ENCODE results near the gene GPR107. TPM values are rescaled to one million over a fixed set of nuclear protein-coding genes. Genes with fewer than 3 reads are reported as not detected.

GPR107 gene
- total and polyA plus RNA-seq, 2 donors (not counting 1 experiment from before 2014, with no cell fraction given) = 10.4 to 28.1 TPM

DNA sequence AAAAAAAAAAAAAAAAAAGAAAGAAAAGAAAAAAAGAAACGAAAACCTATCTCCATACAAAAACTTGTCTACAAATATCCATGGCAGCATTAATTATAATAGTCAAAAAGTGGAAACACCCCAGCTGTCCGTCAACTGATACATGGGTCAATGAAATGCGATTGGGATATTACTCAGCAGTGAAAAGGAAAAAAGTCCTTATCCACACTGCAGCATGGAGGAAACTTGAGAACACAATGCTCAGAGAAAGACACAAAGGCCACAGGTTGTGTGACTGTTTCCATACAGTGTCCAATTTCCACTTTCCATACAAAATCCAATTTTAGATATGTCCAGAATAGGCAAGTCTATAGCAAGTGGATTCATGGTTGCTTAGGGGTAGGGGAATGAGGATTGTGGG, 94.2 kb downstream of the GPR107 start:
- intact Hi-C loops (cut with micrococcal nuclease) = no loop called here
- no peak overlapping the region for H3K4me3 ChIP-seq (ENCODE audit: control extremely low read depth in 1 of 5, extremely low read depth in 1 of 5, insufficient read depth in 1 of 5, low read depth in 2 of 5, low read length in 4 of 5)
- no peaks in the 10 kb centered on the region for H3K79me2 ChIP-seq (ENCODE audit: control insufficient read depth, insufficient read depth, low read length)
- TF ChIP-seq, protein P1, sequence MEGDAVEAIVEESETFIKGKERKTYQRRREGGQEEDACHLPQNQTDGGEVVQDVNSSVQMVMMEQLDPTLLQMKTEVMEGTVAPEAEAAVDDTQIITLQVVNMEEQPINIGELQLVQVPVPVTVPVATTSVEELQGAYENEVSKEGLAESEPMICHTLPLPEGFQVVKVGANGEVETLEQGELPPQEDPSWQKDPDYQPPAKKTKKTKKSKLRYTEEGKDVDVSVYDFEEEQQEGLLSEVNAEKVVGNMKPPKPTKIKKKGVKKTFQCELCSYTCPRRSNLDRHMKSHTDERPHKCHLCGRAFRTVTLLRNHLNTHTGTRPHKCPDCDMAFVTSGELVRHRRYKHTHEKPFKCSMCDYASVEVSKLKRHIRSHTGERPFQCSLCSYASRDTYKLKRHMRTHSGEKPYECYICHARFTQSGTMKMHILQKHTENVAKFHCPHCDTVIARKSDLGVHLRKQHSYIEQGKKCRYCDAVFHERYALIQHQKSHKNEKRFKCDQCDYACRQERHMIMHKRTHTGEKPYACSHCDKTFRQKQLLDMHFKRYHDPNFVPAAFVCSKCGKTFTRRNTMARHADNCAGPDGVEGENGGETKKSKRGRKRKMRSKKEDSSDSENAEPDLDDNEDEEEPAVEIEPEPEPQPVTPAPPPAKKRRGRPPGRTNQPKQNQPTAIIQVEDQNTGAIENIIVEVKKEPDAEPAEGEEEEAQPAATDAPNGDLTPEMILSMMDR (IDR thresholded peaks at IDR 0.05) = no peak
- no peak for TF ChIP-seq EZH2 (IDR thresholded peaks at IDR 0.05; ENCODE audit: borderline replicate concordance, insufficient read depth, low read depth, low read length, poor library complexity, severe bottlenecking)
- Mint-ChIP-seq H3K4me3 (no peak overlapping the region), H3K27me3 (peaks cover 39% of the 10 kb centered on the region), H3K27ac (no peak overlapping the region), H3K4me1 (peaks cover 4% of the 10 kb centered on the region), H3K9me3 (ENCODE audit: insufficient read depth) (no peaks in the 10 kb centered on the region)
- H3K27me3 ChIP-seq (replicated peaks in 1 of 4; ENCODE audit: control extremely low read depth in 1 of 4, control insufficient read depth in 3 of 4, insufficient read depth in 4 of 4, low read length in 3 of 4) = peaks cover 0 to 22% (median 8%) of the 10 kb centered on the region in 4 experiments
- H2AFZ ChIP-seq (ENCODE audit: insufficient read depth, low read depth, low read length, poor library complexity, severe bottlenecking) = no peak overlapping the region
- no CpG with 5 or more reads among the region's 3 CpGs for WGBS (ENCODE audit: insufficient coverage)
- H3K9me3 ChIP-seq (ENCODE audit: control extremely low read depth in 1 of 3, control insufficient read depth in 2 of 3, insufficient read depth in 1 of 3, low read length in 2 of 3) = no peaks in the 10 kb centered on the region
- H3K9ac ChIP-seq (ENCODE audit: low read length) = no peak overlapping the region
- POLR2A ChIA-PET = no interaction called here
- H4K20me1 ChIP-seq (ENCODE audit: control insufficient read depth, insufficient read depth, low read length, poor library complexity, severe bottlenecking) = no peaks in the 10 kb centered on the region
- ATAC-seq (ENCODE audit: low read depth) = no peak
- H3K4me2 ChIP-seq (replicated peaks; ENCODE audit: low read depth, low read length, poor library complexity, severe bottlenecking) = no peak overlapping the region
- no peak for DNase-seq
- H3K4me1 ChIP-seq (ENCODE audit: control insufficient read depth in 2 of 2, insufficient read depth in 2 of 2, low read length in 2 of 2) = no peaks in the 10 kb centered on the region
- H3K36me3 ChIP-seq (replicated peaks in 1 of 2; ENCODE audit: control extremely low read depth in 1 of 2, control insufficient read depth in 1 of 2, extremely low read depth in 1 of 2, insufficient read depth in 2 of 2, low read length in 1 of 2) = no peaks in the 10 kb centered on the region
- CTCF ChIA-PET = no interaction called here
- no peak overlapping the region for H3K27ac ChIP-seq (ENCODE audit: low read length in 2 of 2)

DNA sequence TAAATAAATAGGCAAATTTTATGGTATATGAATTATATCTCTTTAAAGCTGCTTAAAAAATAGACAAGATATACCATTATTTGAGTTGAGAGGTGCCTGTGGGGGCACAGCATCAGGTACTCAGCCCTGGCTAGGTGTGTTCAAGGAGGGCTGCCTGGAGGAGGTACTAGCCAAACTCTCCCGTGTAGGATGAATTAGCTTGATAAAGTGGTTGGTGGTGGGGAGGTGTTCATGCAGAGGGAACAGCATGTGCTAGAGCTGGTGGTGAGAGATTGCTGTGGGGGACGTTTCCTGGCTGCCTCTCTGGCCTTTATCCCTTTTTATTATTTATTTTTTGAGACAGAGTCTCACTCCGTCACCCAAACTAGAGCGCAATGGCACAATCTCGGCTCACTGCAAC, 95.3 kb downstream of the GPR107 start:
- H3K27me3 ChIP-seq (replicated peaks in 1 of 4; ENCODE audit: control extremely low read depth in 1 of 4, control insufficient read depth in 3 of 4, insufficient read depth in 4 of 4, low read length in 3 of 4) = peaks cover 0 to 17% (median 8%) of the 10 kb centered on the region in 4 experiments
- no peak for DNase-seq
- H3K4me3 ChIP-seq (ENCODE audit: control extremely low read depth in 1 of 5, extremely low read depth in 1 of 5, insufficient read depth in 1 of 5, low read depth in 2 of 5, low read length in 4 of 5) = no peak overlapping the region
- peaks cover 32% of the 10 kb centered on the region for H3K27me3 Mint-ChIP-seq
- ATAC-seq (ENCODE audit: low read depth) = no peak
- TF ChIP-seq, protein P1 (IDR thresholded peaks at IDR 0.05) = no peak
- TF ChIP-seq EZH2 (IDR thresholded peaks at IDR 0.05; ENCODE audit: borderline replicate concordance, insufficient read depth, low read depth, low read length, poor library complexity, severe bottlenecking) = no peak
- no peaks in the 10 kb centered on the region for H3K36me3 ChIP-seq (replicated peaks in 1 of 2; ENCODE audit: control extremely low read depth in 1 of 2, control insufficient read depth in 1 of 2, extremely low read depth in 1 of 2, insufficient read depth in 2 of 2, low read length in 1 of 2)
- no peaks in the 10 kb centered on the region for H3K9me3 Mint-ChIP-seq (ENCODE audit: insufficient read depth)
- intact Hi-C loops (cut with micrococcal nuclease) = no loop called here
- POLR2A ChIA-PET = interaction anchor here (0.6 kb wide), 1 partner anchor 1118 kb away, joined by 3 read pairs; no protein-coding TSS in a partner anchor
- no peak overlapping the region for H2AFZ ChIP-seq (ENCODE audit: insufficient read depth, low read depth, low read length, poor library complexity, severe bottlenecking)
- no peaks in the 10 kb centered on the region for H4K20me1 ChIP-seq (ENCODE audit: control insufficient read depth, insufficient read depth, low read length, poor library complexity, severe bottlenecking)
- H3K4me2 ChIP-seq (replicated peaks; ENCODE audit: low read depth, low read length, poor library complexity, severe bottlenecking) = no peak overlapping the region
- no peaks in the 10 kb centered on the region for H3K4me1 ChIP-seq (ENCODE audit: control insufficient read depth in 2 of 2, insufficient read depth in 2 of 2, low read length in 2 of 2)
- H3K9me3 ChIP-seq (ENCODE audit: control extremely low read depth in 1 of 3, control insufficient read depth in 2 of 3, insufficient read depth in 1 of 3, low read length in 2 of 3) = no peaks in the 10 kb centered on the region
- H3K27ac ChIP-seq (ENCODE audit: low read length in 2 of 2) = no peak overlapping the region
- WGBS (ENCODE audit: insufficient coverage) = 88% methylated on average over 3 of the region's 5 CpGs
- CTCF ChIA-PET = no interaction called here
- H3K4me1 Mint-ChIP-seq = peaks cover 1% of the 10 kb centered on the region
- H3K4me3 Mint-ChIP-seq = no peak overlapping the region
- H3K79me2 ChIP-seq (ENCODE audit: control insufficient read depth, insufficient read depth, low read length) = no peaks in the 10 kb centered on the region
- H3K9ac ChIP-seq (ENCODE audit: low read length) = no peak overlapping the region
- no peak overlapping the region for H3K27ac Mint-ChIP-seq
